NCI-H2227 (cell line): ENCODE data around the gene LTBP2.

Experiments
- DNase-seq: peaks from one replicate; lab custom pipeline; 2025; ENCODE audit not compliant: unreplicated experiment; lab: John Stamatoyannopoulos, UW

Gene LTBP2

DNA sequence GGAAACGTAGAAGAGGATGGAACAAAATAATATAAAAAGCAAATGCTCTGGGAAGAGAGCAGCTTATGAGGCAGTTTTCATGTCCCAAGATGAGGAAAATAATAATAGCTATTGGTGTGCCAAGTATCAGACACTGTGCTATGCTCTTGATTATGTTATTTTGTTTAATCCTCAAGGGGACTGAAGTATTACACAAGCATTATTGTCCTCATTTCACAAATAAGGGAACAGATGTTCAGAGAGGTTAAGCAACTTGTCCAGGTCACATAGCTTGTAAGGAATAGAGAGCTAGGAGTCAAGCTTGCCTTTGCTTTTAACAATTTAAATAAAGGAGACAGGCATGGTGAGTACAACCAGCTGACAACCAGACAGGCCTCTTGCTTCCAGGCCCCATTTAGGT lies 26.9 kb upstream of the LTBP2 start:
- no peak for DNase-seq

DNA sequence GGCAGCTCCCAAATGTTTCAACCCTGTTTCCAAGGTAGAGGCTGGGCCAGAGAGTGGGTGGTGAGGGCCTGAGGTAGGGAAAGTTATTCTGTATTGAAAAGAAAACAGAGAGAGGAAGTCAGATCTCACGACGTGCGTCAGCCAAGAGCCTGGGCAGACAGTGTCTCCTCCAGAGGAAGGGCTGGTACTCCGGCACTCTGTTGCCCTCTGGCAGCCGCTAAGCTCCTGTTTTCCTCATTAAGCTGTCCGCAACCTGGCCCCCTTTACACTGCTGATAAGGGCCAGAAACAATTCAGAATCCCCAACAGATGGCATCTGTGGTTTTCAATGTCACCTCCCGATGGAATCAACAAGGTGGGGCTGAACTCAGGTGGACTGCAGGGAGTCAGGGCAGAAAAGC lies 26.0 kb upstream of the LTBP2 start:
- no peak for DNase-seq

DNA sequence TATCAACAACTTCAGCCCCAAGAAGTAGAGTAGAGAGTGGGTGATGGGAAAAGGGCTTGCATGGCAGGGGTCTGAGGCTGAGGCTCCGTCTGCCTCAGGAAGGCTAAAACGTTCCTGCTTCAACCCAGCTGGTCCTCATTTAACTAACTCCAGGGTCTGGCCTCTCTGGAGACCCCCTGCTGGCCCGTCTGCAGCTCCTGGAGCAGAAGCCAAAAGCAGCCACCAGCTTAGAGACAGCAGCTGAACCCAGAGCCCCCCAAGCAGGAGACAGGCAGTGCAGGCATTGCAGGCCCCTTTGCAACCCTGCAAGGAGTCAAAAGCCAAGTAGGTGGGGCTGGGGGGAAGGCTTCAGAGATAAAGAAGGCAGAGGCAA lies 25.1 kb upstream of the LTBP2 start:
- peak; percentile 44 for DNase-seq

DNA sequence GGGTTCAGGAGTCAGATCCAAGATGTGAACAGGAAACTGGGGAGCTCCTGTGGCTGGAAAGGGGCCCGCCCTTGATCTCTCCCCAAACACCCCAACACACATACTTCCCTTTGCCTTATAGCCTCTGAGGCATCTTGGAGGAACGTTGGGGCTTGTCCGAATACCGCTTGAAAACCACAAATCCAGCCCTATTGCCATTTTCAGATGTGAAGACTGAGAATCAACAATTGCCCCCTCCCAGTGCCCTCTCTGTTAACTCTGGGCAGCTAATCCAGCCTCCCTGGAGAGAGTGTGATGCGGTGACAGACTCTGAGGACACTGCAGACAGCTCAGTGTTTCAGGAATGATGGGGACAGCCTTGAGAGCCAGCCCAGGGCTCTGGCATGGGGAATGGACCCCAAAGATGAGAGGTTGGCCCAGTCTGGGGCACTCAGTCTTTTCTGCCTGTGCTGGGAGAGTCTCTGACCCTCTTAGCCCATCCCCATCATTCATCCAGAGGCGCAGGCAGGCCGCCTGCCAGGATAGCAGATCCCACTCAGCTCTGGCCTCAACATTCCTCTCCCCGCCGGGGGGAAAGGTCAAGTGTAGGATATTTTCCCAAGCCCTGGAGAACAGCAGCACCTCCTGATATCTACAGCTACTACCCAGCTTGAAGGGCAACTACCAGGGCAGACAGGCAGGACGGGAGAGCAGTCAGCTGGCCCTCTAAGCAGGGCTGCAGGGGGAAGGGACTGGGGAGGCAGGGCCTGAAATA lies 24.6 kb upstream of the LTBP2 start:
- no peak for DNase-seq

DNA sequence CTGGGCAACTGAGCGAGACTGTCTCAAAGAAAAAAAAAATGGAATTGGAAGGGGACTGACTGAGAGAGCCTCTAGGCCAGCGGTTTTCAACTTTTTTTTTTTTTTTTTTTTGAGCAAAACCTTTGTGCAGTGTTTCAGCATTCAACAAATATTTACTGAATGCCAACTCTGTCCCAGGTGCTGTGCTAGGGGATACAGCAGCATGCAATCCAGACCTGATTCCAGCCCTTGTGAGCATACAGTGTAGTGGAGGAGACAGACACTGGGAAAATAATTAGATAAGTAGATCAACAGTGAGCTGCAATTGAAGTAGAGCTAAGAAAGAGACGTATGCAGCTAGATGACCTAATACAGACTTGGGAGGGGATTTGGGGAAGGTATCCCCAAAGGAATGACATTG lies 23.8 kb upstream of the LTBP2 start:
- DNase-seq: no peak

DNA sequence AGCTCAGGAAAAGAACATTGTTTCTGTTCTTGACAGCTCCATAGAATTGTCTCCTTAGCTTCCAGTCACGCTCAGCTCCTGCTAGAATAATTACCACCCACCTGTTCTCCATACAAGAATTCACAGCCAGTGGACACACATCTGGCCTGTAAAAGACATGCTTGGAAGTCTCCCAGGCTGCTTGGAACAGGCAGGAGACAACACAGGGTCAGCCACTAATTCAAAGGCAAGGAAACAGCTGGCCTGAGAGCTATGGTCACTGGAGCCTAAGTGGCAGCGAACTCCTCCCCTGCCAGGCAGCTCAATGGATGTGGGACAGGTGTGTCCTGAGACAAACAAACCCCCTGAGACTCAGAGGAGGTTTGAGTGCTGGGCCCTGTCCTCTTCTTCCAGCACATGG lies 22.9 kb upstream of the LTBP2 start:
- DNase-seq: peak; percentile 35

DNA sequence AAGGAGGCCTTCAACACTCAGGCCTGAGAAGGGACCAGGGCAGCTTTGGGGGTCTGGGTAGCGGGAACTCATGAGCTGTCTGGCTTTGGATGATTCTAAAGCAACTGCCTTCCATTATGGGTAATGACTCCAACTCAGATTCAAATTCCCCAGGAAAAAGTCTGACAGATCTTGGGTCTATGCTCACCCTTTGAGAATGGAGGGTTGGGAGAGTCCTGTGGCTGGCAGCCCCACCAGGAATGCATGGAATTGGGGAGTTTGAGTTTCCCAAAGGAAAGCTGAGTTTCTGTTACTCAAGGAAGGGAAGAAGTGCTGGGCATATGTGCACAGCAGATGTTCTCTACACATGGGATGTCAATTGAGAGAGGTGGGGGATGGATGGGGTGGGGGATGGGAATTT lies 22.4 kb upstream of the LTBP2 start:
- no peak for DNase-seq

DNA sequence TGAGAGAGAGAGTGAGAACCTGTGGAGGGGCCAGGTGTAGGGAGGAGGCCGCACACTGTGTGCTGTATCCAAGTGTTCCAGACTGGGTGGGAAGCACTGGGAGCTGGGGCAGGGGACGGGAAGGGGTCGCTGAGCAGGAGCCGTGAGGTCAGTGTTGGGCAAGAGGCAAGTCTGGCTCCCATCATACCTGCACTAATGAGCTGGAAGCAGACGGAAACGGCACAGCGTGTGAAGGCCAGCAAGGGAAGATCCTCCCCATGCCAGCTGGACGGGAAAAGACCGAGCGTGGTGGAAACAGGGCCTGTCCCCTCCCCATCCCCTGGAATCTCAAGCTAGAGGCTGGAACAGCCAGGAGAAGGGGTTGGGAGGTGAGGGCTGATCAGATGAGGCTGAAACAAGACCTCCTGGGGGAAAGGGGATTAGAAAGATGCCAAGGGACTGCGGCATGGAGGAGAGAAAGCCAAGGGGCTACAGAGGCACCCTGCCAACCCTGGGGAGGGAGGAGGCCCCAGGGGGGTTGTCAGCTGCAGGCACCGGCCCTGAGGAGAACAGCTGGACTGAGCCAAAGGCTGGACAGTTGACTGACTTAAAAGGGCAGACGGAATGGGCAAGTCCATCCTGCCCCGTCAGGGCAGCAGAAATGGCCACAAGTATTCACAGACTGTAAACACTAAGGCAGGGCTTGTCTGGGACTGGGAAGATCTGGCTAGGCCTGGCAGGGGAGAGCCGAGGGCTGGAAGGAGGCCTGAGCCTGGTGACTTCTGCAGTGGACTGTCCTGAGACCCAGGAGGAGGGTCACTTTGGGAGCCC lies 19.0 kb upstream of the LTBP2 start:
- DNase-seq: no peak

DNA sequence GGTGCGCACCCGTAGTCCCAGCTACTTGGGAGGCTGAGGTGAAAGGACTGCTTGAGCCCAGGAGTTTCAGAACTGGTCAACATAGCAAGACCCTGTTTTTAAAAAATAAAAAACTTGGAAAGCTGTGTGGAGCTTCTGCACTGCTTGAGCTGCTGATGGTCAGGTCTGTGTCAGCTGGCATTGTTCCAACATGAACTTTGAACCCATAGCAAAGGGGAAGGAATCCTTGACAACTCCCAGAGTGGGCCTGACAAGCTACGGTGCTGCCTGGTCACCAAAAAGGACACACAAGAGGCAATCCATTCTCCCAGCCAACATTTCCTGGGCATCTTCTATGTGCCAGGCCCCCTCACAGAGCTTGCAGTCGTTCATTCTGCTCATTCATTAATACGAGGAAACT lies 16.4 kb upstream of the LTBP2 start:
- no peak for DNase-seq

DNA sequence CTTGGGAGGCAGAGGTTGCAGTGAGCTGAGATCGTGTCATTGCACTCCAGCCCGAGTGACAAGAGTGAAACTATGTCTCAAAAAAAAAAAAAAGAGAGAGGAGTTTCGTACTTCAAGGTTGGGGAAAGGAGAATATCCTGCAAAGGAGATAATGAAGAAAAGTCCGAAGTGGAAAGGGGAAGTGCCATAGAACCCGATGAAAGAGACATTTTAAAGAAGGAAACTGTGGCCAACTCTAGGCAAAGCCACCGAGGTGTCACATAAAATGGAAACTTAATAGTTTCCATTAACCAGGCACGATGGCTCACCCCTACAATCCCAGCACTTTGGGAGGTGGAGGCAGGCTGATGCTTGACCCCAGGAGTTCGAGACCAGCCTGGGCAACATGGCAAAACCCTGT lies 15.0 kb upstream of the LTBP2 start:
- DNase-seq: no peak

DNA sequence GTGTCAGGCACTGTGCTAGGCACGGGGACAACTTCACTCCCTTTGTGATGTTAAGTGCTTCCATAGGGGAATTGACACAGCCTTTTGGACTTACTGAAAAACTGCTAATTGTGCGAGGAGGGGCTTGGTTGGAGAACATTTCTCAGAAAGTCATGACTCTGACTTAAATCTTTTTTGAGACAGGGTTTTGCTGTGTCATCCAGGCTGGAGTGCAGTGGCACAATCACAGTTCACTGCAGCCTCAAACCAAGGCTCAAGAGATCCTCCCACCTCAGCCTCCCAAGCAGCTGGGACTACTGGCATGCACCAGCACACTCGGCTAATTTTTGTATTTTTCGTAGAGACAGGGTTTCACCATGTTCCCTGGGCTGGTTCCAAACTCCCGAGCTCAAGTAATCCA lies 10.2 kb upstream of the LTBP2 start:
- DNase-seq: no peak

DNA sequence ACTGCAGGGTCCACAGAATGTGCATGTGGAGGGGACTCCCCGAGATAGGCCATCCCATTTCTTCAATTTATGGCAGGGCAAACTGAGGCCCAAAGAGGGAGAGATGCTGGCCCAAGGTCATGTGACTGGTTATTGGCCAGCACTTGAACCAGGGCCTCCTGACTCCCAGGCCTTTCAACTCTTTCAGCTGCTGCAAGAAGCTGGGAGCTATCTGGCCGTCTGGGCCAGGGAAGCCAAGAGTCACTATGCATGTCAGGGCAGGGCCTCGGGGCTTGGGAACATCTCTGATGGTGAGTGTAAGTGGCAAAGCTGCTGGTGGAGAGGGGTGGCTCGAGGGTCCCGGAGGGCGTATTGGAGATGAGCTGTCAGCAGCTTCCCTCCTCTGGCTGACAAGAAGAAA lies 9.5 kb upstream of the LTBP2 start:
- no peak for DNase-seq

DNA sequence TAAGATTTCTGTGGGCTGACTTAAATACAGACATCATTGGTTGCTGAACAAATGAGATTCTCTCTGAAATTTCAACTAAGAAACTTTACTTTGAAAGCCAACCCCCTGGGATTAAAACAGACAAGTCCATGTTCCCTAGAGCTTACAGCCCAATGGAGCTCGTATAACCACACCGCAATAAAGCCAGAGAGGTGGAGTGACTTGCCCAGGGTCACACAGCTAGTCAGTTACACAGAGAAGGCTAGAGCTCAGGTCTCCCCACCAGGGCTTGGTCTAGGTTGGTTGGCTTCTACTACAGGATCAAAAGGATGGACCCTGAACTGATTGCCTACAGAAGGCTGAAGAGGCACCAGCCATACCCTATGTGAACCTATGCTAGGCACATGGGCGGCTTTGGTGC lies 8.9 kb upstream of the LTBP2 start:
- DNase-seq: no peak

DNA sequence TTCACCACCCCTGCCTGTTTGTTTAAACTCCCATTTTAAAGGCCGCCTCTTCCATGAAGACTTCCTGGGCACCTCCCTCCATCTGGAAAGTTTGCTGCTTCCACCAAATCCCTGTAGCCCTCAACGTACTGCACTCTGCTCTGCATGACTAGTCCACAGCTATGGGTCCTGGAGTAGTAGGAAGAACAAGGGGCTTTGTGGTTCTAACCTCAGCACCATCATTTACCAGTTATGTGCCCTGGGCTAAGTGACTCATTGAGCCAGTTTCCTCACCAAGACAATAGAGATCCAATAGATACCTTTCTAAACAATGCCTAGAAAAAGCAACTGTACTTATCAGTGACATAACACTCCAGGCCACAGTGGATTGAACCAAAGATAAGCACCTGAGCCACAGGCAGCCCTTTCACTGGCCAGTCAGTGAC lies 8.5 kb upstream of the LTBP2 start:
- no peak for DNase-seq

DNA sequence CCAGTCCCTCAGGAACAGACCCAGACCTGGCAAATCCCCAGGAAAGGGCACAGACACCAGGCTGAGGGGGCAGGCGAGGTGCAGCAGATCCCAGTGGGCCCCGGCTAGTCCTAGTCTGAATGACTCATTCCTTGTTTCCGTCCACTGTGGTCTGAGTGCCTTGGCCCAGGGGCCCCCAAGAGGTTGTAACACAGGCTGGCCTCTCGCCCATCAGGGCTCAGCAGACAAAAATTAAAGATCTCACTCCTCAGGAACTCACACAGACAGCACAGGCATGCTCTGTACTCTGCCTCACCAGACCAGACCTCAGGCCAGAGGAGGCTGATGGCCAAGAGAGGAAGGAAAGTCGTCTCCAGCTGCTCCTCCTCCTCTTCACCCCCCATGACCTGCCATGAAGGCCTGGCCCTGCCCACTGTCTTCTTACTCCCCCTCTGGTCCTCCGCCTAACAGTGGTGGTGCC lies 7.7 kb upstream of the LTBP2 start:
- DNase-seq: no peak

DNA sequence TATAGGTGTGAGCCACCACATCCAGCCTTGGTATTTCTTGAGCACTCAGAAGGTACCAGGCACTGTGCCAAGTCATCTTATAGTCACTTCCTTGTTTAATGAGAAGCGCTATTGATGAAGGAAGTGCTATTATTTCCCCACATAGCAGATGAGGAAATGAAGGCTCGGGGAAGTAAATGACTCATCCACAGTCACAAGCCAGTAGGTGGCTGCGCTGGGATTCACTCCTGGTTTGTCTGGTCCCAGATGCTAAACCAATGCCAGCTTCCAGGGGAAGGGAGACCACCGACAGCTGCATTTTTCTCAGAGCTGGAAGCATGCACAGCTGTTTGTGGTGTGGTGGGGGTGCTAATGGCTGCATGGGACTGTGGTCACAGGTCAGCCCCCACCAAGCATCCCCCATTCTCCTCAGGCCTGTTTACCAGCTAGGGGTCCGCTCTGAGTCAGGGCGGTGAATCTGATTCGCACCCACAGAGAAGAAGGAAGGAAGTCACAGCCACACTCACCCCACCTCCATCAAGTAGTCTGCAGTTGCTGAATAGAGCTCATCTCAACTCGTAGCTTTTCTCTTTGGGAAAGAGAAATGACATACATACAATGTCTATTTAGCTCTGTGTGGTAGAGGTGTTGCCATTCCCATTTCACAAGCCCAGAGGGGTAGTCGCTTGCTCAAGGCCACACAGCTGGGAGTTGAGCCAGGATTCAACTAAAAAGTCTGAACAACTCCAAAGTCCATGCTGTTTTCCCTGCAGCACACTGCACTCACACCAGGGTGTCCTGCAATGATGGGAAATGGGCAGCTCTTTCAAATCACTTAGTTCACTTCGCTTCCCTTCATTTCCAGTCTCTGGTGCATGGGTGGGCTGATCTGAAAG lies 6.3 kb upstream of the LTBP2 start:
- no peak for DNase-seq

DNA sequence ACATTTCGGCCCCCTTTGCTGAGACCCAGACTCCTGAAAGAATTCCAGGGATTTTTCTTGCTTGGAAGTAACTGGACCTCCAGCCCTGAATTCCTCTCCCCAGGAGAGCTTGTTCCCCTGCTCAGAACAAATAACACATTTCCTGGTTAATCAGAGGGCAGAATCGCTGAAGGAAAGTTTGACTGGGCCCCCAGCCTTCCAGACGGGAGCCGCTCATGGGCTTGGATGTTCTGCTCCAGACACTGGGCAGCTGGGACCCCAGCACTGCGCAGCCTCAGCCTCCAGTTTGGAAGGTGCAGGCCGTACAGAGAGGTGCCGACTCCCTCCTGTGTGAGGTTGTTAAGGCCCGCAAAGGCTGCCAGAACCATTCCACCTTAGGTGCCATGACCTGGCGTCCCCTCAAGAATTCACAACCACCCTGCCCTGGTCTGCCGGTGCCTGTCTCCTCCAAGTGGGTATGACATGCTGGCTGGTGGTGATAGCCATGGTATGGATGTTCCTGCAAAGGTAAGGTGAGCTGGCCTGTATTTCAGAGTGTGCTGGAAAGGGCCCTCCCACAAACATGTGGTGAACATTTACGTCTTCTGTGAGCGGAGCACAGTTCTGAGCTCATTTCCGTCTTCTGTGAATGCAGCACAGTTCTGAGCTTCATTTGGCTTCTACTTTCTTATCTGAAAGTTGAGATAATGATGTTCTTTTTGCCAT lies 5.1 kb upstream of the LTBP2 start:
- no peak for DNase-seq

DNA sequence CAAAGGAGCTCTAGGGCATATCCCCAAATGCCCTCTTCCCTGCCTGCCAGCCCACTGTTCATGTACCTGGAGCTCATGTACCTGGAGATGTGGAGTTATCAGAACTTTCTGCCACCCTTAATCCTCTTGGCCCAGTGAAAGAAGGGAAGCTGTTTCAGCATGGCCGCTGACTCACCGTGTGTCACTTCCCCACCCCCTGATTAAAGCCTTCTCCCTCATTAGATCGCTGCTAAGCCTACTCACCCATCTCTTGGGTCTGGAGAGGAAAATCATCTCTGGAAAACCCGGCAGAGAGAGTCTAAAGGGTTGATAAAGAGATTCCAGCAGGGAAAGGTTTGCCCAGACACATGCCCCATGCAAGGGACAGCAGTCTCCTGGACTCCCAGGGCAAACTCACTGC lies 4.5 kb upstream of the LTBP2 start:
- DNase-seq: no peak

DNA sequence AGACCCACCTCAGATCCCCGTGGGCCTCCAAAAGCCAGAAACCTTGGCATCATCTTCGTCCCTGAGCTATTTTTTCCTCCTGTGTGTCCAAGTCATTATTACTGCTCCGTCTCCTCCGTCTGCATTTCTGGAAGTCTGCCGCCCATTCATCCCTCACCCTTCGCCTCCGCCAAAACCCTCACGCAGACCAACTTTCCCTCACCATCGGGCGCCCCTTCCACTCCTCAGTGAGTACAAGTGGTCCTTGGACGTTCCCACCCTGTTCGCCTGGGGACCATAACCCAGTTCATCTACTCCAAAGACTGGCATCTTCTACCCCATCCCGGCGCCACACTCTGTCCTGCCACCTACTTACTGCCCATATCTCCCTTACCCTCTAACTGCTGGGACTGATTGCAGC lies 3.7 kb upstream of the LTBP2 start:
- no peak for DNase-seq

DNA sequence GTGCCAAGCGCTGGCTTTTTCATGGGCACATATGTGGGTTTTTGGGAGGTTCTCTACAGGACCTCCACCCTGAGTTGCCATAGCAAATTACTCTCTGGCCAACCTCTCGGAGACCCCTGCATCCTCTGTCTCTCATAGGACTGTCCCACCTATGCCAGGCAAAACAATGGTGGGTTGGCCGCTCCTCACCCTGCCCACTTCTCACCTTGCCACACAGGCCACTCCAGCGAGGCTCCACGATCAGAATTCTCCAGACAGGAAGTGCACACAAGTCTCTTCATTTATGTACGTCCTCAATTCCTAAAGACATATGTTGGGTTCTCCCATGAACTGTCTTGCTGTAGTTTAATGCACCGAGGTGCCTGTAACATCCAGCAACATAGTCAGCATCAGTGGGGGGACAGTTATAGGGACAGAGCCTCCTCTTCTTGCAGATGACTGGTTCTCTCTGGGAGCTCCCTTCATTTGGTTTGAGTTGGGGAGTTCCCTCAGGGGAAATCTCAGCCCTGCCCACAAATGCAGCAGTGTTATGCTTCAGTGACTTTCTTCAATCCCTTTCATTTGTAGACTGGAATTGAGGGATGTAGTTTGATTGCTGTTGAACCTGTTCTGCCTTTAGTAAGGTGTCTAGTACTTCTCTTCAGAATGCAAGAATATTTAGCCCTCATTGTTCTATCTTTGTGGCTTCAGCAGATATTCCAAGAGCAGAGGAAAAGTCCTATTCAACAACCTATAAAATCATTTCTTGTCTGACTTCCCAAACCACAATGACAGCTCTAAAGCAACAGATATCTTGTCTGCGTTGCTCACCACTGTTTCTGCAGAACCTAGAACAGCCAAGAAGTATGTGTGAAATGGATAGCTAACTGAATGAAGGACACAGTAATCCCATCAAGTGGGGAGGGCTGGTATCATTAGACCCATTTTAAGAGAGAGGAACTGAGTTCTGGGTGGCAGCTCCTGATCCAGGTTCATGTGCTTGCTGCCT lies 2.8 kb upstream of the LTBP2 start:
- no peak for DNase-seq
